GM12874 (cell line): Measurements from ENCODE around the gene SUGCT.

Experiments
- CTCF ChIP-seq: IDR thresholded peaks from 2 replicates; pipeline ENCODE4 v1.5.1; 2011; ENCODE audit warnings: low read depth, mild to moderate bottlenecking, control low read depth, low read length, moderate library complexity; ENCODE audit not compliant: insufficient read depth

The SUGCT gene

GRCh38 chr7:40133561-40134427 lies 1.0 kb upstream of the SUGCT start:
- TF ChIP-seq CTCF: no peak

- TF ChIP-seq CTCF: no peak
These were observed 459 bp downstream of the SUGCT start for GRCh38 chr7:40135317-40135610.

- TF ChIP-seq CTCF: no peak
These were observed 2.8 kb downstream of the SUGCT start for GRCh38 chr7:40137563-40137962.

GRCh38 chr7:40138973-40139372 lies 4.2 kb downstream of the SUGCT start:
- no peak for TF ChIP-seq CTCF

GRCh38 chr7:40147371-40148246 lies 12.8 kb downstream of the SUGCT start:
- TF ChIP-seq CTCF: no peak

- TF ChIP-seq CTCF: no peak
These were observed 13.9 kb downstream of the SUGCT start for GRCh38 chr7:40148671-40149070.

GRCh38 chr7:40151504-40151903 lies 16.7 kb downstream of the SUGCT start:
- TF ChIP-seq CTCF: no peak
